ENCODE data around the gene MBTD1. TPM values are rescaled to one million over a fixed set of nuclear protein-coding genes. Genes with fewer than 3 reads are reported as not detected.
"Not testable (repeated sequence)": the region's sequence is repeated elsewhere in the genome, so short reads cannot be mapped to it uniquely, and the experiment has no call there.

MBTD1 gene
- total and polyA plus RNA-seq, 9 of the 15 experiments (the other 6 are each of a cell fraction or from before 2014, with no cell fraction given) = 2.1 to 26.3 (median 13.3) TPM

DNA sequence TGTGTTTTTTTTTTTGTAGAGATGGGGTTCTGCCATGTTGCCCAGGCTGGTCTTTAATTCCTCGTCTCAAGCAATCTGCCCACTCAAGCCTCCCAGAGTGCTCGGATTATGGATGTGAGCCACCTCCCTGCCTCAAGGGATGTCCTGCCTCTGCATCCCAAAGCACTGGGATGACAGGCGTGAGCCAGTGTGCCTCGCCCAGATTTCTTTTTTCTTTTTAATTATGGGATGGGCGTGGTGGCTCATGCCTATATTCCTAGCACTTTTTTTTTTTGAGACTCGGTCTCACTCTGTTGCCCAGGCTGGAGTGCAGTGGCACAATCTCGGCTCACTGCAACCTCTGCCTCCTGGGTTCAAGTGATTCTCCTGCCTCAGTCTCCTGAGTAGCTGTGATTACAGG lies 34.3 kb downstream of the MBTD1 start:
- BruUV-seq (replicated peaks); H3K27me3 ChIP-seq (ENCODE audit: control insufficient read depth in 2 of 2, insufficient read depth in 2 of 2, low read length in 2 of 2); H2AFZ ChIP-seq (ENCODE audit: low read depth, low read length); H3K9me3 ChIP-seq (replicated peaks; ENCODE audit: control insufficient read depth, insufficient read depth, low read depth, low read length); H3K4me2 ChIP-seq (ENCODE audit: insufficient read depth, low read length); H3K4me3 ChIP-seq; H3K9ac ChIP-seq (ENCODE audit: insufficient read depth in 1 of 2, low read depth in 2 of 2, low read length in 2 of 2); POLR2A ChIA-PET; H3K9me1 ChIP-seq (ENCODE audit: control insufficient read depth, insufficient read depth, low read length); H4K20me1 ChIP-seq (replicated peaks; ENCODE audit: control insufficient read depth, insufficient read depth, low read length); CTCF ChIA-PET (ENCODE audit: low intra/inter-chr PET ratio); H3K4me1 ChIP-seq (replicated peaks in 1 of 2; ENCODE audit: control insufficient read depth in 2 of 2, insufficient read depth in 2 of 2, low read length in 2 of 2); in situ Hi-C loops (cut with MboI); FAIRE-seq; ATAC-seq; intact Hi-C loops (cut with micrococcal nuclease); DNase-seq (ENCODE audit: extremely low read depth in 1 of 4, low spot score in 3 of 4); H3K27ac ChIP-seq (ENCODE audit: extremely low read depth, low read depth, low read length): not testable (repeated sequence)
- WGBS (ENCODE audit: insufficient coverage, low coverage, missing lambda C conversion rate) = 93% methylated on average over 6 of the region's 7 CpGs
- Histone ChIP-seq H3K36me3 (ENCODE audit: control insufficient read depth, insufficient read depth, low read length) (peaks cover 39% of the 10 kb centered on the region; the same call in 2 of the 3 replicates), H3K79me2 (ENCODE audit: control insufficient read depth, insufficient read depth, low read length) (peaks cover 33% of the 10 kb centered on the region)

GRCh38 chr17:51224402-51225262 lies 35.2 kb downstream of the MBTD1 start:
- Histone ChIP-seq H3K27me3 (ENCODE audit: control insufficient read depth in 2 of 2, insufficient read depth in 2 of 2, low read length in 2 of 2) (no peaks in the 10 kb centered on the region), H3K9ac (ENCODE audit: insufficient read depth in 1 of 2, low read depth in 2 of 2, low read length in 2 of 2) (no peak overlapping the region; a peak in 1 of 4 replicates), H3K4me2 (ENCODE audit: insufficient read depth, low read length) (no peak overlapping the region), H4K20me1 (replicated peaks; ENCODE audit: control insufficient read depth, insufficient read depth, low read length) (no peaks in the 10 kb centered on the region), H3K36me3 (ENCODE audit: control insufficient read depth, insufficient read depth, low read length) (peaks cover 48% of the 10 kb centered on the region; the same call in 2 of the 3 replicates), H3K27ac (ENCODE audit: extremely low read depth, low read depth, low read length) (no peak overlapping the region), H2AFZ (ENCODE audit: low read depth, low read length) (no peak overlapping the region), H3K4me3 (no peak overlapping the region), H3K9me3 (replicated peaks; ENCODE audit: control insufficient read depth, insufficient read depth, low read depth, low read length) (no peaks in the 10 kb centered on the region), H3K9me1 (ENCODE audit: control insufficient read depth, insufficient read depth, low read length) (peaks cover 3% of the 10 kb centered on the region), H3K4me1 (replicated peaks in 1 of 2; ENCODE audit: control insufficient read depth in 2 of 2, insufficient read depth in 2 of 2, low read length in 2 of 2) (no peaks in the 10 kb centered on the region; a peak in 1 of 5 replicates), H3K79me2 (ENCODE audit: control insufficient read depth, insufficient read depth, low read length) (peaks cover 25% of the 10 kb centered on the region)
- no TSS peak for BruUV-seq (replicated peaks)
- ATAC-seq = no peak
- DNase-seq (ENCODE audit: extremely low read depth in 1 of 4, low spot score in 3 of 4) = no peak
- POLR2A ChIA-PET = no interaction called here
- intact Hi-C loops (cut with micrococcal nuclease) (no loop called here), in situ Hi-C loops (cut with MboI) (no loop called here)
- TF ChIP-seq ZNF124 (CRISPR knock-in tag; IDR thresholded peaks at IDR 0.05) = no peak
- TF ChIP-seq PRDM10 (IDR thresholded peaks at IDR 0.05; ENCODE audit: partially characterized antibody) = no peak
- TF ChIP-seq HNRNPLL (IDR thresholded peaks at IDR 0.05; ENCODE audit: low read depth, low read length, poor library complexity, severe bottlenecking) = no peak
- no peak for TF ChIP-seq ELF4 (CRISPR knock-in tag; IDR thresholded peaks at IDR 0.05)
- CTCF ChIA-PET (ENCODE audit: low intra/inter-chr PET ratio) = no interaction called here
- 52% methylated on average over 10 of the region's 10 CpGs for WGBS (ENCODE audit: insufficient coverage, low coverage, missing lambda C conversion rate)
- no peak for FAIRE-seq
